Right hindlimb (tissue), 1 donor: ENCODE data around the gene MCUR1.
A peak's percentile ranks its signal among the peaks of the same experiment; 100 is the strongest.
"Not testable (repeated sequence)": the region's sequence is repeated elsewhere in the genome, so short reads cannot be mapped to it uniquely, and the experiment has no call there.

Experiments
- DNase-seq: peaks from one replicate; pipeline ENCODE4 v3.0.0-alpha.2; 2018

The MCUR1 gene

DNA sequence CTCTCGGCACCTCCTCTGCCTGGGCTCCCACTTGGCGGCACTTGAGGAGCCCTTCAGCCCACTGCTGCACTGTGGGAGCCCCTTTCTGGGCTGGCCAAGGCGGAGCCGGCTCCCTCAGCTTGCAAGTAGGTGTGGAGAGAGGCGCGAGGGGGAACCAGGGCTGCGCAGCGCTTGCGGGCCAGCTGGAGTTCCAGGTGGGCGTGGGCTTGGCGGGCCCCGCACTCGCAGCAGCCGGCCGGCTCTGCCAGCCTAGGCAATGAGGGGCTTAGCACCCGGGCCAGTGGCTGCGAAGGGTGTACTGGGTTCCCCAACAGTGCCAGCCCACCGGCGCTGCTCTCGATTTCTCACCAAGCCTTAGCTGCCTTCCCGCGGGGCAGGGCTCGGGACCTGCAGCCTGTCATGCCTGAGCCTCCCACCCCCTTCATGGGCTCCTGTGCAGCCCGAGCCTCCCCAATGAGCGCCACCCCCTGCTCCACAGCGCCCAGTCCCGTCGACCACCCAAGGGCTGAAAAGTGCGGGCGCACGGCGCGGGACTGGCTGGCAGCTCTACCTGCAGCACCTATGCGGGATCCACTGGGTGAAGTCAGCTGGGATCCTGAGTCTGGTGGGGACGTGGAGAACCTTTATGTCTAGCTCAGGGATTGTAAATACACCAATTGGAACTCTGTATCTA lies 41.9 kb downstream of the MCUR1 start:
- not testable (repeated sequence) for DNase-seq

DNA sequence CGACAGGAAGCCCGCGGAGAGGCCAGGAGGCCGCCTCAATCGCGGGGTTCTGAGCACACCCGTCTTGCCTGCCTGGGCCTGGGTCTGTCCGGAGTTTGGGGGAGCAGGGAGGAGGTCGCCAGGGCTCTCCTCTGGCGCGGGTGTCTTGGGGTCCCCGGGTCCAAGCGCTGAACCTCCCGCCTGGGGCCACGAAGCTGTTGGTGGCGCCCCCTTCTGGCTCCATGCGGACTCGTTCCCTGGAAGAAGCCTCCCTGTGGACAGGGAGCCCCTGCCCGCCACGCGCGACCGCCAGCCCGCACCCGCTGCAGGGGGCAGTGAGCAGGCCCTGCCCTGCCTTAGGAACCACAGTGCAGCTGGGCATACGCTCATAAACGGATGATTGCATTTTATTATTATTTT lies 44.7 kb downstream of the MCUR1 start:
- no peak for DNase-seq

DNA sequence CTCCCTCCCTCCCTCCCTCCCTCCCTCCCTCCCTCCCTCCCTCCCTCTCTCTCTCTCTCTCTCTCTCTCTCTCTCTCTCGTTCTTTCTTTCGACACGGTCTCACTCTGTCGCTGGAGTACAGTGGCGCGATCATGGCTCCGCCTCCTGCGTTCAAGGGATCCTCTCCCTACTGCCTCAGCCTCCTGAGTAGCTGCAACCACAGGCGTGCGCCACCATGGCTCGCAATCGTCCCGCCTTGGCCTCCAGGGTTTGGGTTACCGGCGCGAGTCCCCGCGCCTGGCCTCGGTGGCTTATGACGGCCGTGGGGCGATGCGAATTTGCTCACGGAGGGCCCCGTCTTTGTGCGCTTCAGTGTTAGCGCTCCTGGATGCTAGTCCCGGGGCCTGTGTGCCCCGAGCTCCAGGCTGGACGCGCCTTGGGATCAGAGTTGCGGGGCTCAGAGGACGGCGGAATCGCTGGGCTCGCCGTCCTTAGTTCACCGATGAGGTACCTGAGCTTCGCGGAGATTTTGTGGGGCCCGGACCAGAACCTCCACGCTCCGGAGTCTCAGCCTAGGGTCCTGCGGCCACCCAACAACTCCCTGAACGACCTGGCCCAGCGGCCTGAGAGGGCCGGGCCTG lies 45.2 kb downstream of the MCUR1 start:
- no peak for DNase-seq

DNA sequence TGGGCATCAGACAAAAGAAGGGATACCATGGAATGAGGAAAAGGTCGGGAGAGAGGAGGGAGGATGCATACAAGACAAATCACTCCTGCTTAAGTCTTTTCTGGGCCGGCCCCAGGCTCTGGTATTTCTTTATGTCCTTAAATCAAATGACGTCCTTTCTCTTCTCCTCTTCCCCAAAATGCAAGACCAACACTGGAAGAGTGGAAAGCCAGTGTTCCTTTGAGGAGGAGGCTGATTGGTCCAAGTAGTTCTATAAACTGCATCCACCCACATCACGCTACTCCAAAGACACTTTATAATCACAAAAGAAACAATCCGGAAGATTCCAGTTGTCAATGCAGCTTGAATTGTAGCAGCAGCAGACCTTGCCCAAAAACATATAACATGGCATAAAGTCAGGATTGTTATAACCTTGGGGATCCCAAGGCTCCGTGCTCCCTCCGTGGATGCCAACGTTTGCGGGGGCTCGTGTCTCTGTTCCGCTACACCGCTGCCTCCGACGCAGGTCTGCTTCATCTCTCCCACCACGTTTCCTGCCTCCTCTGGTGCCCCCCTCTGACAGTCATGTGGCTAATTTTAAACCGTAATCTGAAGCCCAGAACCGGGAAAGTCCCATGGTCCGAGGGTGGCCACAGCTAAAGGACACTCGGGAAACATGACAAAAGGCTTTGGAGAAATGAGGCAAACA lies 47.1 kb downstream of the MCUR1 start:
- peak; percentile 82 for DNase-seq

DNA sequence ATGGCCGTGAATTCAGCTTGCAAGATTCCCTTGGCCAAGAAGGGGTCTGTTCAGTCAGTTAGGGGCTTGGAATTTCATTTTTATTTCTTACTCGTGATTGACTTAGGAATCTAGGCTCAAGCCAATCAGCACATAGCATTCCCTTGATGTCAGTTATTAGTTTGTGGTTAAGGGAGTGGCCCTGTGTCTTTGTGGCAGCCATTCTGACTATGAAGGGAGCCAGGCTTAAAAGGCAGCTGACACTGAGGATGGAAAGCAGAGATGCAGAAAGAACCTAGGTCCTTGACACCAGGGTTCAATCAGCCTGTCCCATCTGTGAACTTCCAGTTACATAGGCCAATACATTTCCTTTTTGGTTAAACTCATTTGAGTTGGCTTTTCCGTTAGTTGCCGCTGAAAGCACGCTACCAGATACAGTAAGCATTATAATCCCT lies 48.1 kb downstream of the MCUR1 start:
- no peak for DNase-seq

DNA sequence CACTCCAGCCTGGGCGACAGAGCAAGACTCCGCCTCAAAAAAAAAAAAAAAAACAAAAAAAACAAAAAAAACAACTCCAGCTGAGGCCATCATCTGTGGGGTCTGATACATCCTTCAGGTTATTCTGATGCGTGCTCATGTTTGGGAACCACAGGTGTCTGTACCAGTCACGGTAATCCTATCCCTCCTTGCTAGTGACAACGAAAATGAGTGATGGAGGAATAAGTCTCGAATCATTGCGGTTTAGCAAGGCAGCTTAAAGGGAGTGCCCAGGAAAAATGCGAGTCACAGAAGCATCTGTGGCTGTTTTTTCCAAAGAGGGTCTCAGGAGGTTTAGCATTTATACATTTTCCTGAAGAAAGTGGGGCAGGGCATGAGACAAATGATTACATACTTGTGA lies 48.8 kb downstream of the MCUR1 start:
- DNase-seq: no peak

DNA sequence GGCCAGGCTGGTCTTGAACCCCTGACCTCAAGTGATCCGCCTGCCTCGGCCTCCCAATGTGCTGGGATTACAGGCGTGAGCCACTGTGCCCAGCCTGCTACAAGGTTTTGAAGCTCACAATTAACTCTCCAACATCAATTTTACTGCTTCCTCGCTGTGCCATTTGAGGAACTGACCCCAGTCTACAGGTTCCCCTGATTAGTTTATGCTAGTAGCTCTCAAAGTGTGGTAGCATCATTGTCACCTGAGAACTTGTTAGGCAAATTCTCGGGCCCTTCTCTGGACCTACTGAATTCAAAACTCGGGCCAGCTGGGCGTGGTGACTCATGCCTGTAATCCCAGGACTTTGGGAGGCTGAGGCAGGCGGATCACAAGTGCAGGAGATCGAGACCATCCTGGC lies 49.4 kb downstream of the MCUR1 start:
- DNase-seq: no peak

DNA sequence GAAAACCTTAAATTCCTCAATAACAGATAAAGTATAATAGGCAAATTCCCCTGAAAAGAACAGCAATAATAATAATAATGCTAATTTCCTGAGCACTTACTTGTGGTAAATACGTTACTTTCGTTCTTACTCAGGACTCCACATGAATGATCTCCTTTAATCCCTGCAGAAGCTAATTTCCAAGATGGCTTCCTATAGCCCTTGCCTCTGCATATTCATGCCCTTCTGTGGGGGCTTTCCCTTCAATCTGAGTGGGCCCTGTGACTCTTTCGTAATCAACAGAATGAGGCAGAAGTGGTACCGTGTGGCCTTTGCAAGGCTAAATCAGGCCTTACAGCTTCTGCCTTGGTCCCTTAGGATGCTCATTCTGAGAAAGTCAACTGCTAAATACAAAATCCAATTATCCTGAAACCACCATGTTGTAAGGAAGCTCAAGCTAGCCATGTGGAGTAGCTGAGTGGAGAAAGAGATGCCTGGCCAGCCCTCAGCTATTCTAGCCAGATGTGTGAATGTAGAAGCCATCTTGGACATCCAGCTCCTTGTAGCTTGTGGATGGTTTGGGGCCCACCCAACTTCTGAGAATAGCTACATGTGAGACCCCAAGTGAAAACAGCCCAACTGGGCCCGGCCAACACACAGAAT lies 50.5 kb downstream of the MCUR1 start:
- DNase-seq: no peak

DNA sequence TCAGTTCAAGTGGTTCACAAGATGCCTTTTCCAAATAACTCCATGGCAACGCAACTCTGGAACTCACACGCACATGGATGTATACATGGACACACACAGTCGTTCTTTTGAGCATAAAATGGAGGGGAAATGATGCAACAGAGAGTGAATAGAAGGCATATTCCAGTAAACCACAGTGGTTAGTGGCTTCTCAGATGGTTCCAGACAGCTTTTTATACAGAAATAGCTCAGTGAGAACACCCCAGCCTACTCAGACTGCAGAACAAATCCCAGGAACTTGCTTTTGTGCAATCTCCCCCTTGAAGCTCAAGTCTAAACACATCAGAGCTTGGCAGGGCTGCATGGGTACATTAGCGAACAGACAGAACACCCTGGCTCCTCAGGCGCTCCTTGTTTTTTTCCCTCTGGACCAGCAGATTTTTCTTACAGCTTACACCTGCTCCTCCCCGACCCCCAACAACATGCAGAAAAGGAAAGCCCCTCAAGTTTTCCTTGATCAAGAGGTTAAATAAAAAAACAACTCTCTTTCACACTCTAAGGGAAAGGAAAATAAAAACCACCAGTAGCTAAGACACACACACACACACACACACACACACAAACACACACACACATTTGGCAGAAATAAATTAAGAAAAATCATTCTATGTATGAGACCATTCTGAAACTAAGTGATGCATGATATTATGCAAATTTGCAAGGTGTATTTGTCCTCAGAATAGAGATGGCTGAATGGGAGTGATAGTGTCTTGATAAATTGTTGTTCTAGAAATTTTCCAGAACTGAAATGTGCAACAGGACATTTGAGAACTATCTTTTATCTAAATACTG lies 51.5 kb downstream of the MCUR1 start:
- peak; percentile 63 for DNase-seq

DNA sequence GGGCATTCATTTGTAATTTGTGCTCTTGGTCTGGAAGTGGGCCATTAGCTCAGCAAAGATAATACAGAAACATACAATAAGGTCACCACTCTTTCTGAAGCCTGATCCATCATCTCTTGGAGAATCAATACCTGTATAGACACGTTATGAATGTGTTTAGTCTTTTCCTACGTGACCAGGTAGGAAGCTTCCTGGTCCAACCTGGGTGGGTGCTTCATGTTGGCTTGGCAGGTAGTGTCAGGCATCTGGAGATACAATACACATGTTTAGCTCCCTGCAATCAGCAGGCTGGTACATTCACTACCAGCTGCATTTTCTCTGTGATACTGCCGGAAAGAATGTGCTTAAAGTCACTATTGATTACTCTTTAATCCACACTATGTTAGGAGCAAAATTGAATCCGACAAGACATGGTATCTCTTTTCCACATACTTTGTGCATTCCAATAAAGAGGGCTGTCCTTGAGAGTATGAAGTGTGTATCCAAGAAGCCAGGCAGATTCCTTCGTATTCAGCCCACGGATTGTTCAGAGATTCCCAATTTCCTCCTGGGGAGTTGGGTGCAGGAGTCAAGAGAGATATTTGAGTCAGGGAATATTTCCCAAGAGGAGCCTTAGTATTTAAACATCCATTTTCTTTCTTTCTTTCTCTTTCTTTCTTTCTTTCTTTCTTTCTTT lies 52.9 kb downstream of the MCUR1 start:
- DNase-seq: no peak

DNA sequence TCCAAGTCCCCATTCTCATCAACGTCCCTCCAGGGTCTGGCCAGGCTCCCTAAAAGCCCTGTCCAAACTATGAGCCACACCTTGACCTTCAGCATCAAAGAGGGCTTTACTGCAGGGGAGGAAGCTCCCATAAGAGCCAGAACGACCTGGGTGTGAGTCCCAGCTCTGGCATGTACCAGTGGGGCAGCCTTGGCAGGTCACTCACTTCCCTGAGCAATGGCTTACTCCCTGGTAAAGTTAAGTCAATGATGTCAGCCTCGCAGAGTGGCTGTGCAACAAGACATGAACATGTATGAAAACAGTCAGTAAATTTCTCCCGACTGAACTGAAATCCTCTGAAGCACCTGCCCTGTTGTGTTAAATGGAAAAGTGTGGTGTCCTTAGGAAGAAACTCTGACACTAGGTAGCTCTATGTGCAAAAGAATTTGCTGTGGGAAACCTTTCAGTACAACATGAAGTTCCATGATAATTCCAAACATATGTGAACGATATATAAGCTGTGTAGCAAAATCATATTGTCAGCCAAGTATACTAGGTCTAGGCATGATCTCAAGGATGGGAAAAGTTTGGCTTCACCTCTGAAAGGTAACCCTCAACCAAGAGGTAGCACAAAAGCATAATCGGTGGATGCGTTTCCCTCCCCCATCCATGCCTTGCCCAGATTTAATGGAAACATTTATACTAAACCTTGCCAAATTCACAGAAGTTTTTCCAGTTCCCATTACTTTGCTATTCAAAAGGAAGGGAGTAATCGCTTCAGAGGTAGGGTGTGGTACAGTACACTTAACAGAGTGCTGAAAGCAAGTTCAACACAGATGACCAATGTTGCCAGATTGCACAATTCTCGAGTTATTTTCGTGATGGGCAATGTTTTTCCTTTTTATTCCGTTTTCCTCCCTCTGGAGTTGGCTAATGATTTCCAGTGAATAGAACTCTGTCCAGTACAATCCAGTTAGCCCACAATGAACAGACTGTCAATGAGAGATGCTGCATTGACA lies 53.8 kb downstream of the MCUR1 start:
- peak; percentile 56 for DNase-seq

DNA sequence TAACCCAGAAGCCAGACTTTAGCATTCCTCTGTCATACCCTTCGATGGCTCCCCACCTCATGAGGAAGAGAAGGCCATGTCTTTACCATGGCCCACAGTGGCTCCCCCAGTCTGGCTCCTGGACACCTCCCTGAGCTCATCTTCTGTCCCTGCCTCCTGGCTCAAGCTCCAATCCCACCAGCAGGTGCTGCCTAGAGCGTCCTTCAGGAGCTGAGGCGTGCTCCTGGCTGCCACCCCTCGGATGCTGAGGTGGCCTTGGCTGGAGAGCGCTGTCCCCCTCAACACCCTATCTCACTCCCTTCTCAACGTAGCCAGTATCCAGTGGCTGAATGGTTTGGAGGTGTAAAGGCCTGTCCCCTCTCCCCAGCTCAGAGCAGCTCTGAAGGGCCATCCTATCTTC lies 55.3 kb downstream of the MCUR1 start:
- DNase-seq: no peak

DNA sequence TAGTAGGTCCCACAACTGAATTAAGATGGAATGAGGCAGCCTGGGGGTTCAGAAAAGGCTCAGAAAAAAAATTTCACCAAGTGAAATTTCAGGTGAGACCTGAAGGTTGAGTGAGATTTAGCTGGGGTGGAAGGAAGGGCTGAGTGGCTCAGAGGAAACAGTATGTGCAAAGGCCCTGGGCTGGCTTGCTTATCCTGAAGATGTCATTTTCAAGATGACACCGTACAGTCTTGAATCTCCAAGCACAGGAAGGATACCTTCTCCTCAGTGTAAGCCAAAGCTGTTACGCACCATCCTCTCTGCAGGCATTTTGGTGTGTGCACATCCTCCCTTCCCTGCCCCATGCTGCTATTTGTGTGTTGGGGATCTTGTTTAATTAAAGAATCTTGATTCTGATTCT lies 59.7 kb downstream of the MCUR1 start:
- DNase-seq: no peak

DNA sequence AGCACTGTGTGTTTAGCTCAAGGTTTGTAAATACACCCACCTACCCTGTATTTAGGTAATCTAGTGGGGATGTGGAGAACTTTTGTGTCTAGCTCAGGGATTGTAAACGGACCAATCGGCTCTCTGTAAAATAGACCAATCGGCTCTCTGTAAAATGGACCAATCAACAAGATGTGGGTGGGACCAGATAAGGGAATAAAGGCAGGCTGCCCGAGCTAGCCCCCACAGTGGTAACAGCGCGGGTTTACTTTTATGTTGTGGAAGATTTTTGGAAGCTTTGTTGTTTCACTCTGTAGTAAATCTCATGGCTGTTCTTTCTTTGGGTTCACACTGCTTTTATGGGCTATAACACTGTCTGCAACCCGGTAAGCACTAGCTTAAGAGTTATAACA lies 70.6 kb downstream of the MCUR1 start:
- no peak for DNase-seq

DNA sequence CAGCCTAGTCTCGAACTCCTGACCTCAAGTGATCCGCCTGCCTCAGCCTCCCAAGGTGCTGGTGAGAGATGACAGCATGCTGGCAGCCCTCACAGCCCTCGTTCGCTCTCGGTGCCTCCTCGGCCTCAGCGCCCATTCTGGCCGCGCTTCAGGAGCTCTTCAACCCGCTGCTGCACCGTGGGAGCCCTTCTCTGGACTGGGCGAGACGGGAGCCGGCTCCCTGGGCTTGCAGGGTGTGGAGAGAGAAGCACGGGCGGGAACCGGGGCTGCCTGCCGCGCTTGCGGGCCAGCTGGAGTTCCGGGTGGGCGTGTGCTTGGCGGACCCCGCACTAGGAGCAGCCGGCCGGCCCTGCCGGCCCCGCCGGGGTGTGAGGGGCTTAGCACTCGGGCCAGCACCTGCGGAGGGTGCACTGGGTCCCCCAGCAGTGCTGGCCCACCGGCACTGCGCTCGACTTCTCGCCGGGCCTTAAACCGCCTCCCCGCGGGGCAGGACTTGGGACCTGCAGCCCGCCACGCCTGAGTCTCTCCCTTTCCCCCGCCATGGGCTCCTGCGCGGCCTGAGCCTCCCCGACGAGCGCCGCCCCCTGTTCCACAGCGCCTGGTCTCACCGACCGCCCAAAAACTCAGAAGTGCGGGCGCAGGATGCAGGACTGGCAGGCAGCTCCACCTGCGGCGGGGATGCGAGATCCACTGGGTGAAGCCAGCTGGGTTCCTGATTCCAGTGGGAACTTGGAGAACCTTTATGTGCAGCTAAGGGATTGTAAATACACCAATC lies 71.2 kb downstream of the MCUR1 start:
- DNase-seq: no peak

DNA sequence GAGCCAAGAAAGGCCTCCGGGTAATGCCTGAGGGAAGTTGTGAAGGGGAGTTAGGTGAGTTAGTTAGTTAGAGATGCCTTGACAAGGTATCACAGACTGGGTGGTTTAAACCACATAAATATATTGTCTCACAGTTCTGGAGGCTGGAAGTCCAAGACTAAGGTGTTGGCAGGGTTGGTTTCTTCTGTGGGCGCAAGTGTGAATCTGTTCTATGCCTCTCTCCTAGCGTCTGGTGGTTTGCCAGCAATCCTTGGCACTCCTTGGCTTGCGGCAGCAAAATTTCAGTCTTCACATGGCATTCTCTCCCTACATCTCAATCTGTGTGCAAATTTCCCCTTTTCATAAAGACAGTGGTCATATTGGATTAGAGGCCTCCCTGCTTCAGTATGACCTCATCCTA lies 73.0 kb downstream of the MCUR1 start:
- DNase-seq: no peak
